ENCODE results near the gene CRAMP1.

DNA sequence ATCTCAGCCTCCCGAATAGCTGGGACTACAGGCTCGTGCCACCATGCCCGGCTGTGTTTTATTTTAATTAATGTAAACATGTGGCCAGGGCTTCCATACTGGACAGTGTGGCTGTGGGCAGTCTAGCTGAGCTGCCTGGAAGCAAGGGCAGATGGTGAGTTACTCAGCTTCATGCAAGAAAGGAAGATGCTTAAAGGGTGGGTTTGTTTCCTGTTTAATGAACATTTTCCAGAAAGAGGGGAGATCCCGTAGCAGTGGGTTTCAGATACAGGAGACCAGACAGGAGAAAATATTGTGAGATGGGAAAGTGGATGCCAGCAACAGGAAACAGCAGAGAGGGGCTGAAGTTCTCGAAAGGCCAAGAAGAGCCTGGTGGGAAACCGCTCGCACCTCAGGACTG is 101.2 kb downstream of the CRAMP1 start:
- TF ChIP-seq EZH2 (optimal IDR thresholded peaks at IDR 0.05; ENCODE audit: low read depth, low read length) = no peak
- TF ChIP-seq, protein P1, sequence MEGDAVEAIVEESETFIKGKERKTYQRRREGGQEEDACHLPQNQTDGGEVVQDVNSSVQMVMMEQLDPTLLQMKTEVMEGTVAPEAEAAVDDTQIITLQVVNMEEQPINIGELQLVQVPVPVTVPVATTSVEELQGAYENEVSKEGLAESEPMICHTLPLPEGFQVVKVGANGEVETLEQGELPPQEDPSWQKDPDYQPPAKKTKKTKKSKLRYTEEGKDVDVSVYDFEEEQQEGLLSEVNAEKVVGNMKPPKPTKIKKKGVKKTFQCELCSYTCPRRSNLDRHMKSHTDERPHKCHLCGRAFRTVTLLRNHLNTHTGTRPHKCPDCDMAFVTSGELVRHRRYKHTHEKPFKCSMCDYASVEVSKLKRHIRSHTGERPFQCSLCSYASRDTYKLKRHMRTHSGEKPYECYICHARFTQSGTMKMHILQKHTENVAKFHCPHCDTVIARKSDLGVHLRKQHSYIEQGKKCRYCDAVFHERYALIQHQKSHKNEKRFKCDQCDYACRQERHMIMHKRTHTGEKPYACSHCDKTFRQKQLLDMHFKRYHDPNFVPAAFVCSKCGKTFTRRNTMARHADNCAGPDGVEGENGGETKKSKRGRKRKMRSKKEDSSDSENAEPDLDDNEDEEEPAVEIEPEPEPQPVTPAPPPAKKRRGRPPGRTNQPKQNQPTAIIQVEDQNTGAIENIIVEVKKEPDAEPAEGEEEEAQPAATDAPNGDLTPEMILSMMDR (IDR thresholded peaks at IDR 0.05; ENCODE audit: low read length) = no peak
- TF ChIP-seq EZH2phosphoT487 (IDR thresholded peaks at IDR 0.05; ENCODE audit: low read length) = no peak
